Gastrocnemius medialis (tissue), 4 donors: Measurements from ENCODE around the gene RCL1. TPM values are rescaled to one million over a fixed set of nuclear protein-coding genes. Genes with fewer than 3 reads are reported as not detected.

Source experiments
- ATAC-seq, 2 donors: fragments of 150-250 bp; one replicate each; pipeline ENCODE4 v1.9.1; 2016
- DNase-seq, 2 donors: peaks; one replicate each; pipeline ENCODE4 v3.0.0-alpha.2; 2019
- H3K27ac ChIP-seq, 4 donors: fragments of 200-600 bp; sonication (generic); 1 replicate in 1 of 4; 2 replicates in 3 of 4; pipeline ENCODE4 v1.5.1; 2016 to 2018; ENCODE audit warnings: mild to moderate bottlenecking in 2 of 4, moderate library complexity in 1 of 4
- H3K27me3 ChIP-seq, 3 donors: fragments of 200-600 bp; sonication (generic) in 2 of 3; 1 replicate in 1 of 3; 2 replicates in 2 of 3; pipeline versions ENCODE4 v1.5.1 to v1.6.0; 2016 to 2019; ENCODE audit warnings: mild to moderate bottlenecking in 1 of 3, moderate library complexity in 1 of 3
- H3K36me3 ChIP-seq, 2 donors: fragments of 200-600 bp; sonication (generic) in 1 of 2; one replicate each; pipeline ENCODE4 v1.5.1; 2017 to 2018
- H3K4me1 ChIP-seq, 2 donors: fragments of 200-600 bp; sonication (generic) in 1 of 2; one replicate each; pipeline ENCODE4 v1.5.1; 2016 to 2017; ENCODE audit warnings: mild to moderate bottlenecking in 2 of 2
- H3K4me3 ChIP-seq, 4 donors: fragments of 200-600 bp; sonication (generic) in 3 of 4; 1 replicate in 1 of 4; 2 replicates in 3 of 4; pipeline ENCODE4 v1.5.1; 2016 to 2019; ENCODE audit warnings: mild to moderate bottlenecking in 2 of 4
- H3K9me3 ChIP-seq, 3 donors: fragments of 200-600 bp; sonication (generic) in 2 of 3; 1 replicate in 1 of 3; 2 replicates in 2 of 3; pipeline ENCODE4 v1.5.1; 2016 to 2019
- POLR2A ChIP-seq, 2 donors: fragments of 450-650 bp; IDR thresholded peaks; one replicate each; pipeline ENCODE4 v1.6.1; 2017; ENCODE audit warnings: antibody characterized with exemption in 2 of 2, mild to moderate bottlenecking in 2 of 2, moderate library complexity in 2 of 2
- in situ Hi-C, 4 donors: fragments of 200-750 bp; cut with MboI; loops; one replicate each; pipeline versions ENCODE4 v1.15.0 to v1.8.0; 2017; ENCODE audit warnings: low sequenced_read_pairs in 4 of 4
- intact Hi-C: fragments of 100-400 bp; cut with DNase I; formaldehyde crosslinking; loops from one replicate; pipeline ENCODE4 v1.15.1; 2023; ENCODE audit warnings: low total_unique reads
- total RNA-seq, 4 donors: library from RNA; depleted of rRNA; stranded (reverse); fragments of >200 nt; gene quantifications; one replicate each; pipeline versions ENCODE4 v1.1.0 to v1.2.3, GENCODE V29; 2016
- TF ChIP-seq, protein P1 (sequence below), 5 experiments: fragments of 450-650 bp in 3 of 5; fragments of 200-600 bp in 2 of 5; sonication (generic) in 2 of 5; IDR thresholded peaks in 4 of 5; conservative IDR thresholded peaks in 1 of 5; 1 replicate in 4 of 5; 2 replicates in 1 of 5; pipeline ENCODE4 v1.5.1; 2016 to 2019; ENCODE audit warnings: antibody characterized with exemption in 5 of 5, mild to moderate bottlenecking in 3 of 5, moderate library complexity in 3 of 5

RCL1 gene
- total RNA-seq, 4 donors from 2014 or later: 18.8 to 62.4 (median 26.2) TPM

DNA sequence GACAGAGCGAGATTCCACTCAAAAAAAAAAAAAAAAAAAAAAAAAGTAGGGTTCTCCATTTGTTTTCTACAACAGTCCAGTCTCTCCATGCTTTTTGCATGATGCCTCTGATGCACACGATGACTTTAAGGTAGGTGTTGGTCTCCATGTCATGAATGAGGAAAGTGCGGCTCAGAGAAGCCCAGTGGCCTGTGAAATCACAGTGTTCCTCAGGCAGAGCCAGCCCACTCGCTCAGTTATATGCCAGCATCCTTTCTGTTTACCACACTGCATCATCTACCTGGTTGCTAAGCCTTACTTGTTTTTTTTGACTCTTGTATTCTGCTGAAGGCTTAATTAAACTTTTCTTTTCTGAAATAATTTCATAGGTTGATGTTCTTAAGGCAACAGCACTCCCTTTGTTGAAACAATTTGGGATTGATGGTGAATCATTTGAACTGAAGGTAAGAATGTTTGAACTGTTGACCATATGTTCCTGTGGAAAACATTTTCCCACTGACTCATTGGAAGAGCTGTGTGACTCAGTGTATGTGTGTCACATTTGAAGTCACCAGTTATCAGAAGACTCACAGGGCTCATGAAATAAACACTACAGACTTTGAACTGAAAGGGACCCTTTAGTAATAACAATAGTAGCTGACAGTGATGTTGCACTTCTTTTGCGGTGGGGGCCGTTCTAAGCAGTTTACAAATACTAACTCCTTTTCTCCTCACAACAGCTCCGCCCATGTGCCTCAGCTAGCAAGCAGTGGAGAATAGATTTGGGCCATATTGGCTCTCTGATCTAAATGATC is 40.2 kb downstream of the RCL1 start:
- DNase-seq (no peak), ATAC-seq (peak; percentile 71 to 92)
- intact Hi-C loops (no loop called here), in situ Hi-C loops (no loop called here)
- peak in 1 of 2 donors; percentile 22 for TF ChIP-seq POLR2A (IDR thresholded peaks at IDR 0.05)
- TF ChIP-seq, protein P1, sequence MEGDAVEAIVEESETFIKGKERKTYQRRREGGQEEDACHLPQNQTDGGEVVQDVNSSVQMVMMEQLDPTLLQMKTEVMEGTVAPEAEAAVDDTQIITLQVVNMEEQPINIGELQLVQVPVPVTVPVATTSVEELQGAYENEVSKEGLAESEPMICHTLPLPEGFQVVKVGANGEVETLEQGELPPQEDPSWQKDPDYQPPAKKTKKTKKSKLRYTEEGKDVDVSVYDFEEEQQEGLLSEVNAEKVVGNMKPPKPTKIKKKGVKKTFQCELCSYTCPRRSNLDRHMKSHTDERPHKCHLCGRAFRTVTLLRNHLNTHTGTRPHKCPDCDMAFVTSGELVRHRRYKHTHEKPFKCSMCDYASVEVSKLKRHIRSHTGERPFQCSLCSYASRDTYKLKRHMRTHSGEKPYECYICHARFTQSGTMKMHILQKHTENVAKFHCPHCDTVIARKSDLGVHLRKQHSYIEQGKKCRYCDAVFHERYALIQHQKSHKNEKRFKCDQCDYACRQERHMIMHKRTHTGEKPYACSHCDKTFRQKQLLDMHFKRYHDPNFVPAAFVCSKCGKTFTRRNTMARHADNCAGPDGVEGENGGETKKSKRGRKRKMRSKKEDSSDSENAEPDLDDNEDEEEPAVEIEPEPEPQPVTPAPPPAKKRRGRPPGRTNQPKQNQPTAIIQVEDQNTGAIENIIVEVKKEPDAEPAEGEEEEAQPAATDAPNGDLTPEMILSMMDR (IDR thresholded peaks at IDR 0.05 in 4 of 5, conservative IDR thresholded peaks at IDR 0.05 in 1 of 5): no peak
- Histone ChIP-seq H3K27ac (peak overlapping the region; percentile 48 to 83 (median 76)), H3K4me1 (peaks cover 41 to 44% of the 10 kb centered on the region in 2 donors), H3K27me3 (no peaks in the 10 kb centered on the region), H3K4me3 (no peak overlapping the region), H3K9me3 (no peaks in the 10 kb centered on the region), H3K36me3 (peaks cover 0 to 16% of the 10 kb centered on the region in 2 donors)

DNA sequence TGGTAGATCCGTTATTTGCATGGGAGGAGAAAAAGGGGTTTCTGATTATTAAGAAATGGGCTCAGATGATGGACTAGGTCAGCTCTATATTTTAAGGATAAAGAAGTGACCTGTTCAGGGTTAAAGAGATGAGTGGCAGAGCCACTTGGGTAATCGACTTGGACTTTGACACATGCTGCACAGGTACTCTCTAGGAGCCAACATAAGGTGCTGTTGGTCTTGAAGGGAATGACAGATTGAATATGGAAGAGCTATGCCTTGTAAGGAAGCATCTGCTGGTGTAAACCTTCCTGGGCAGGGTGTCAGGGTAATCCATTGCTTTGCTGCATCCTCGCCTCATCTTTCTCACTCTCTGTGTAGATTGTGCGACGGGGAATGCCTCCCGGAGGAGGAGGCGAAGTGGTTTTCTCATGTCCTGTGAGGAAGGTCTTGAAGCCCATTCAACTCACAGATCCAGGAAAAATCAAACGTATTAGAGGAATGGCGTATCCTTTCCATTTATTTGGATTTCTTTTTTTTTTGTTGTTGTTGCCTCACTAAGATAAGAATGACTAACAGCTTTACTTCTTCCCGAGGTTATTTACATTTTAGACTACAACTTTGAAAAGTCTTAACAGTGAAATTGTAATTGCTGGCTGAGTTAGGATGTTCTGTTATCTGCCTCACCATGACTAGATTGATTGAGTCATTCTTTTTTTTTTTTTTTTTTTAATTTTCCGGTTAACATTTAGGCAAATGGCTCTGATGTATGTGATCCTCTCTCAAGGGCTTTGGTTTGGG is 41.2 kb downstream of the RCL1 start:
- no peaks in the 10 kb centered on the region for H3K27me3 ChIP-seq
- DNase-seq (no peak), ATAC-seq (no peak)
- TF ChIP-seq POLR2A (IDR thresholded peaks at IDR 0.05): no peak
- TF ChIP-seq, protein P1 (IDR thresholded peaks at IDR 0.05 in 4 of 5, conservative IDR thresholded peaks at IDR 0.05 in 1 of 5): no peak
- peak overlapping the region; percentile 48 to 83 (median 76) for H3K27ac ChIP-seq
- H3K4me3 ChIP-seq: no peak overlapping the region
- H3K36me3 ChIP-seq: peaks cover 0 to 16% of the 10 kb centered on the region in 2 donors
- peaks cover 40 to 46% of the 10 kb centered on the region in 2 donors for H3K4me1 ChIP-seq
- in situ Hi-C loops: no loop called here
- intact Hi-C loops: no loop called here
- H3K9me3 ChIP-seq: no peaks in the 10 kb centered on the region

DNA sequence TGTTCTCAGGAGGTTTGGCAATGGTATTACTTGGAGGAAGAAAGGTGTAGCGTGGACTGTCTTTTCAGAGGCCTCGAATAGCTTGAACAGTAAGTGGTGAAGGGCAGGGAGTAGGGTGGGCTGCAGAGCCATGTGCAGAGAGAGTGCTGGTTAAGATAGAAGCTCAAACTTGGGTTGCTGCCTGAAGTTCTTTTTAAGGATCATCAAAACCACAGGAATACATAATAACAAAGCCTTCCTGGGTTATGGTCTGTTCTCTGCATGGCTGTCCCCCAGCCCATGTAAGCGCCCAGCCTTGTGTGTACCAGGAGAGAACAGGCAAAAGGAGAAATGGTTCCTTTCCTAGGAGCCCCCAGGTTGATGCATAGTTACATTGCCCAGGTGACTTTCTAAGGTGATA is 43.9 kb downstream of the RCL1 start:
- Histone ChIP-seq H3K4me1 (peaks cover 29 to 39% of the 10 kb centered on the region in 2 donors), H3K27me3 (no peaks in the 10 kb centered on the region), H3K9me3 (no peaks in the 10 kb centered on the region), H3K36me3 (peaks cover 0 to 28% of the 10 kb centered on the region in 2 donors), H3K4me3 (no peak overlapping the region), H3K27ac (peak overlapping the region; percentile 12 to 72 (median 34))
- in situ Hi-C loops (no loop called here), intact Hi-C loops (no loop called here)
- DNase-seq: no peak
- no peak for ATAC-seq
- TF ChIP-seq, protein P1 (IDR thresholded peaks at IDR 0.05 in 4 of 5, conservative IDR thresholded peaks at IDR 0.05 in 1 of 5): no peak
- TF ChIP-seq POLR2A (IDR thresholded peaks at IDR 0.05): no peak

DNA sequence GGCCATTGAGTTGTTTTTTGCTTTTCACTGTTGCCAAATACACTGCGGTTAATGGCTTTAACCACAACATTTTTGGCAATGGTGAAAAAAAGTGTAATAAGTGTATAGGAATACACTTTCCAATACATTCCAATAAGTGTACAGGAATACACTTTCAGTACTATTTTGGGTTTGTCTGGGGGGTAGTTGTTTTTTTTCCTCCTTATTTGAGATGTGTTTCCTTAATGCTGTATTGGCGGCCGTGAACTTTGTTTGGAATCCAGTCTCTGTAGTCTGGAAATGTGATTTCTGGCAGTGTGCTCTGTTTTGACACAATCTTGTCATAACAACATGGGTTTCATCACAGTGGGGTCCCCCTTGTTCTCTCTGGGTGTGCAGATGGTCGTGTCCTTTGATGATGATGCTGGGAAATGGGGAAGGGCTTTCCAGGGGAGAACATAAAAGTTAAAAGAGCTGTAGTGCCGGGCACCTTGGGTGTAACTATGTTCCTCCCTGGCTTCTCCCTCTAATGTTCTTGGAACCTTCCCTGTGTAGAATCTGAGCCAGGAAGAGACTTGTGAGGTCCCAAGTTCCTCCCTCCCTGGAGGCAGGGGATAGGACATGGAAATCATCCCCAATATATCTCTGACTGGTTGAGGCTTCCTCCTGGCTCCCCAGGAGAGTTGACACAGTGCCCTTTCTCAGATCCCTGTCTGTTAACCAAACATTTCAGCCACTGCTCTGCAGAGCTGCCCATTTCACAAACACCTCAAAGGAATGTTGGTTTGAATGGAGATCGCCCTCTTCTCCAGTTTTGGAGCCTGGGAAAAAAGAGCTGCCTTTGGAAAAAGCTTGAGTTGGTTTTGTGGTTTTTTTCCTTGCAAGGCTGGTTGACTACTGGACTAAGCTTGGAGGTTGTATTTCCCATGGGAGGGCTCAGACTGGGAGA is 44.8 kb downstream of the RCL1 start:
- peaks cover 29 to 39% of the 10 kb centered on the region in 2 donors for H3K4me1 ChIP-seq
- H3K27ac ChIP-seq: peak overlapping the region; percentile 12 to 72 (median 36)
- peaks cover 0 to 37% of the 10 kb centered on the region in 2 donors for H3K36me3 ChIP-seq
- intact Hi-C loops (no loop called here), in situ Hi-C loops (no loop called here)
- no peak overlapping the region for H3K4me3 ChIP-seq
- H3K9me3 ChIP-seq: no peaks in the 10 kb centered on the region
- TF ChIP-seq POLR2A (IDR thresholded peaks at IDR 0.05): no peak
- TF ChIP-seq, protein P1 (IDR thresholded peaks at IDR 0.05 in 4 of 5, conservative IDR thresholded peaks at IDR 0.05 in 1 of 5): no peak
- DNase-seq: peak in 1 of 2 donors; percentile 25
- peak in 1 of 2 donors; percentile 12 for ATAC-seq
- H3K27me3 ChIP-seq: no peaks in the 10 kb centered on the region
